Activated T-cell treated with anti-CD3 and anti-CD28 coated beads, Interleukin-2, amount 50 U/mL, for 72 hours (primary cell): ENCODE results near the gene ARHGAP40. TPM values are rescaled to one million over a fixed set of nuclear protein-coding genes. Genes with fewer than 3 reads are reported as not detected.
A peak's percentile ranks its signal among the peaks of the same experiment; 100 is the strongest.

ENCODE experiments used
- ATAC-seq, 2 donors: fragments of 150-1000 bp; cut with Tn5 transposase; replicated peaks in 1 of 2; 2 replicates each; pipeline ENCODE4 v1.10.0; 2021; ENCODE audit warnings: moderate library complexity in 2 of 2, mild to moderate bottlenecking in 1 of 2
- DNase-seq, 2 donors: peaks; one replicate each; pipeline ENCODE4 v3.0.0; 2021 to 2022; ENCODE audit warnings: mixed read lengths in 1 of 2
- H3K27ac Mint-ChIP-seq: one replicate; pipeline ENCODE4 v1.8.0; 2022; ENCODE audit warnings: mild to moderate bottlenecking, moderate library complexity, mixed read lengths
- H3K27me3 Mint-ChIP-seq: one replicate; pipeline ENCODE4 v1.8.0; 2022; ENCODE audit warnings: low read depth, mixed read lengths
- H3K36me3 Mint-ChIP-seq, 2 donors: one replicate each; pipeline ENCODE4 v1.8.0; 2022; ENCODE audit warnings: mixed read lengths in 2 of 2, mild to moderate bottlenecking in 1 of 2; ENCODE audit not compliant: insufficient read depth in 2 of 2
- H3K4me1 Mint-ChIP-seq: one replicate; pipeline ENCODE4 v1.8.0; 2022; ENCODE audit warnings: low read depth, mixed read lengths
- H3K4me3 Mint-ChIP-seq, 2 donors: one replicate each; pipeline ENCODE4 v1.8.0; 2022; ENCODE audit warnings: mild to moderate bottlenecking in 2 of 2, mixed read lengths in 2 of 2, moderate library complexity in 2 of 2
- H3K9me3 Mint-ChIP-seq, 2 donors: one replicate each; pipeline ENCODE4 v1.8.0; 2022; ENCODE audit warnings: mixed read lengths in 2 of 2
- total RNA-seq, 2 donors: library from RNA; stranded (reverse); gene quantifications; one replicate each; pipeline ENCODE4 v1.2.3, GENCODE V29; 2022

ARHGAP40 gene
- total RNA-seq, 2 donors from 2014 or later = not detected

GRCh38 chr20:38630727-38631126, 29.1 kb downstream of the ARHGAP40 start:
- ATAC-seq (peak in 1 of 2 donors; percentile 47), DNase-seq (no peak)
- H3K4me3 Mint-ChIP-seq = peak overlapping the region; percentile 7 to 14
- H3K27me3 Mint-ChIP-seq = peaks cover 6% of the 10 kb centered on the region
- no peak overlapping the region for H3K27ac Mint-ChIP-seq
- peaks cover 9% of the 10 kb centered on the region for H3K4me1 Mint-ChIP-seq
- peaks cover 0 to 1% of the 10 kb centered on the region in 2 donors for H3K9me3 Mint-ChIP-seq
- no peaks in the 10 kb centered on the region for H3K36me3 Mint-ChIP-seq

- peaks cover 9% of the 10 kb centered on the region for H3K4me1 Mint-ChIP-seq
- H3K27me3 Mint-ChIP-seq = peaks cover 6% of the 10 kb centered on the region
- DNase-seq (no peak), ATAC-seq (no peak)
- H3K36me3 Mint-ChIP-seq = no peaks in the 10 kb centered on the region
- H3K9me3 Mint-ChIP-seq = peaks cover 0 to 1% of the 10 kb centered on the region in 2 donors
- H3K27ac Mint-ChIP-seq = no peak overlapping the region
- H3K4me3 Mint-ChIP-seq = no peak overlapping the region
Observed at GRCh38 chr20:38631155-38632022, 29.8 kb downstream of the ARHGAP40 start.

- H3K27ac Mint-ChIP-seq = no peak overlapping the region
Observed at GRCh38 chr20:38633577-38634093, 32.0 kb downstream of the ARHGAP40 start.

GRCh38 chr20:38635721-38636288, 34.2 kb downstream of the ARHGAP40 start:
- ATAC-seq (no peak), DNase-seq (no peak)
- Mint-ChIP-seq H3K27ac (no peak overlapping the region), H3K36me3 (no peaks in the 10 kb centered on the region), H3K27me3 (peaks cover 25% of the 10 kb centered on the region), H3K9me3 (no peaks in the 10 kb centered on the region), H3K4me3 (no peak overlapping the region), H3K4me1 (peaks cover 6% of the 10 kb centered on the region)

More at GRCh38 chr20:38633577-38634093, 32.0 kb downstream of the ARHGAP40 start:
- no peaks in the 10 kb centered on the region for H3K9me3 Mint-ChIP-seq
- no peak overlapping the region for H3K4me3 Mint-ChIP-seq
- peaks cover 9% of the 10 kb centered on the region for H3K4me1 Mint-ChIP-seq
- peaks cover 6% of the 10 kb centered on the region for H3K27me3 Mint-ChIP-seq
- ATAC-seq (peak; percentile 76 to 82), DNase-seq (peak; percentile 61 to 72)
- no peaks in the 10 kb centered on the region for H3K36me3 Mint-ChIP-seq

- H3K36me3 Mint-ChIP-seq = no peaks in the 10 kb centered on the region
- peaks cover 12% of the 10 kb centered on the region for H3K4me1 Mint-ChIP-seq
- ATAC-seq = no peak
- no peak overlapping the region for H3K27ac Mint-ChIP-seq
- H3K27me3 Mint-ChIP-seq = peaks cover 48% of the 10 kb centered on the region
- no peaks in the 10 kb centered on the region for H3K9me3 Mint-ChIP-seq
- H3K4me3 Mint-ChIP-seq = no peak overlapping the region
- no peak for DNase-seq
Observed at GRCh38 chr20:38640521-38640920, 38.9 kb downstream of the ARHGAP40 start.

GRCh38 chr20:38642498-38642897, 40.9 kb downstream of the ARHGAP40 start:
- Mint-ChIP-seq H3K27ac (no peak overlapping the region), H3K4me1 (peaks cover 22% of the 10 kb centered on the region), H3K4me3 (no peak overlapping the region), H3K36me3 (no peaks in the 10 kb centered on the region), H3K9me3 (no peaks in the 10 kb centered on the region), H3K27me3 (peaks cover 67% of the 10 kb centered on the region)
- DNase-seq (no peak), ATAC-seq (no peak)

- Mint-ChIP-seq H3K9me3 (no peaks in the 10 kb centered on the region), H3K36me3 (no peaks in the 10 kb centered on the region), H3K4me1 (peaks cover 22% of the 10 kb centered on the region), H3K27ac (no peak overlapping the region), H3K4me3 (peak overlapping the region in 1 of 2 donors; percentile 80), H3K27me3 (peaks cover 62% of the 10 kb centered on the region)
- DNase-seq (no peak), ATAC-seq (no peak)
Observed at GRCh38 chr20:38644588-38645260, 43.1 kb downstream of the ARHGAP40 start.

GRCh38 chr20:38645351-38645750, 43.7 kb downstream of the ARHGAP40 start:
- Mint-ChIP-seq H3K27ac (no peak overlapping the region), H3K4me1 (peaks cover 22% of the 10 kb centered on the region), H3K9me3 (no peaks in the 10 kb centered on the region), H3K4me3 (peak overlapping the region in 1 of 2 donors; percentile 80), H3K27me3 (peaks cover 57% of the 10 kb centered on the region), H3K36me3 (no peaks in the 10 kb centered on the region)
- peak; percentile 24 to 29 for ATAC-seq
- no peak for DNase-seq

- Mint-ChIP-seq H3K4me3 (peak overlapping the region; percentile 80 to 82), H3K27ac (no peak overlapping the region), H3K4me1 (peaks cover 22% of the 10 kb centered on the region), H3K9me3 (no peaks in the 10 kb centered on the region), H3K36me3 (no peaks in the 10 kb centered on the region), H3K27me3 (peaks cover 48% of the 10 kb centered on the region)
- peak; percentile 88 to 93 for DNase-seq
- ATAC-seq = peak; percentile 96
Observed at GRCh38 chr20:38645980-38646858, 44.6 kb downstream of the ARHGAP40 start.

GRCh38 chr20:38649275-38649891, 47.8 kb downstream of the ARHGAP40 start:
- peaks cover 35% of the 10 kb centered on the region for H3K27me3 Mint-ChIP-seq
- peaks cover 4 to 5% of the 10 kb centered on the region in 2 donors for H3K9me3 Mint-ChIP-seq
- no peak overlapping the region for H3K4me3 Mint-ChIP-seq
- peak; percentile 6 to 14 for DNase-seq
- peaks cover 22% of the 10 kb centered on the region for H3K4me1 Mint-ChIP-seq
- no peak for ATAC-seq
- no peak overlapping the region for H3K27ac Mint-ChIP-seq
- H3K36me3 Mint-ChIP-seq = peaks cover 0 to 3% of the 10 kb centered on the region in 2 donors

GRCh38 chr20:38650010-38650409, 48.4 kb downstream of the ARHGAP40 start:
- H3K4me3 Mint-ChIP-seq = no peak overlapping the region

GRCh38 chr20:38651154-38651553, 49.5 kb downstream of the ARHGAP40 start:
- Mint-ChIP-seq H3K9me3 (peaks cover 4 to 5% of the 10 kb centered on the region in 2 donors), H3K4me1 (peaks cover 4% of the 10 kb centered on the region), H3K27ac (no peak overlapping the region), H3K4me3 (no peak overlapping the region), H3K36me3 (peaks cover 0 to 3% of the 10 kb centered on the region in 2 donors), H3K27me3 (peaks cover 25% of the 10 kb centered on the region)
- ATAC-seq = no peak
- DNase-seq = no peak

More at GRCh38 chr20:38650010-38650409, 48.4 kb downstream of the ARHGAP40 start:
- Mint-ChIP-seq H3K4me1 (peaks cover 16% of the 10 kb centered on the region), H3K9me3 (peaks cover 4 to 5% of the 10 kb centered on the region in 2 donors), H3K36me3 (peaks cover 0 to 3% of the 10 kb centered on the region in 2 donors), H3K27me3 (peaks cover 29% of the 10 kb centered on the region), H3K27ac (no peak overlapping the region)
- no peak for DNase-seq
- ATAC-seq = no peak
